ENCODE data around the gene BCL2.

The BCL2 gene

DNA sequence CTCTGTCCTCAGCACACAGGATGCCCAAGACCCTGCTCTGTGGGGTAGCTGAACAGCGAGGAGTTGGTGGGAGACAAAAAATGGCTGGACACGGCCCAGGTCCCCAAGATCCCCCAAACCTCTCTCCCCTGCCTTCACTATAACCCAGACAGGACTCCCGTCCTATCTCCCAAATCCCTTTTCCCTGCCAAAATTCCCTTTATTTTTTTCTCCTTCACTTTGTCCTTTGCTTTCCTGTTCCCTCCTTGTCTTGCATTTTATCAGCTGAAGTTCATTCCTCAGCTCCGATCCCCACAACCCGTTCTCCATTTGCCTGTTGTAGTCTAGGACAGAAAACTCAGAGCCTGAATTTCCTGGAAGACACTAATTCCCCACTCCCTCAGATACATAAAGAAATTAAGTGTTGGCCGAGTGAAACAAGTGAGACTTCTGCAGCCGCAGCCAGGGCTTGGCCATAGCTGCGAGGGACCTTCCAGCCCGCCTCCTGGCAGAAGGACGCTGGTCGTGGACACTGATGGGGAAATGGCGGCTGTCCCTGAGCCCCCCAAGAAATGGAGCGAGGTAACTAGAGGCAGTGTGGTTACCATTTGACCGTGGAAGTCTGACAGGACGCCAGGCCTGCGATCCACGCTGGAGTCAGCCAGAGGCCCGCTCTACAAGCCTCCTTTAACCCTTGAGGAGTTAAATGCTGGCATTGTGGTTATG is 173.6 kb downstream of the BCL2 start:
- no peak for DNase-seq (ENCODE audit: low read depth in 2 of 2, low spot score in 1 of 2)

GRCh38 chr18:63145166-63145850 is 174.3 kb downstream of the BCL2 start:
- no peak for DNase-seq (ENCODE audit: low read depth in 2 of 2, low spot score in 1 of 2)

DNA sequence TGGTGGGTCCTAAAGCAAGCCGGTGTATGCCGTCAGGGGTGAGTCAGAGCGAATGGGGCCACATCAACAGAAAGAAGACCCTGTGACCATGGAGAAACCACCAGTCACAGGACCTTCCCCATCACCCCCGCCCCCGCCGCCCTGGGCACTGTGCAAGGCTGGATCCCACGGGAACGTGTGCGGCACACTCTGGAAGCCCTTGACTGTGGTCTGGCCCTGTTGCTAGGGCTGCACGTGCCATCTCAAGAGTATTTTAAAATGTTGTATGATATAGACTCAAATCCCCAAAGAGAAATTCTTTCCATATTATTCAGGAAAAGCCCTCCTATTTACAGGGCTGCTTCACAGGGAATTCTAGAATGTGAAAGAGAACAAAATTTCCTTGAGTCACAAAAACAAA is 174.8 kb downstream of the BCL2 start:
- DNase-seq (ENCODE audit: low read depth in 2 of 2, low spot score in 1 of 2): no peak

- no peak for DNase-seq (ENCODE audit: low read depth in 2 of 2, low spot score in 1 of 2)
Measured at GRCh38 chr18:63143330-63143771, 176.2 kb downstream of the BCL2 start.

GRCh38 chr18:63142594-63143225 is 176.9 kb downstream of the BCL2 start:
- DNase-seq (ENCODE audit: low read depth in 2 of 2, low spot score in 1 of 2): no peak

DNA sequence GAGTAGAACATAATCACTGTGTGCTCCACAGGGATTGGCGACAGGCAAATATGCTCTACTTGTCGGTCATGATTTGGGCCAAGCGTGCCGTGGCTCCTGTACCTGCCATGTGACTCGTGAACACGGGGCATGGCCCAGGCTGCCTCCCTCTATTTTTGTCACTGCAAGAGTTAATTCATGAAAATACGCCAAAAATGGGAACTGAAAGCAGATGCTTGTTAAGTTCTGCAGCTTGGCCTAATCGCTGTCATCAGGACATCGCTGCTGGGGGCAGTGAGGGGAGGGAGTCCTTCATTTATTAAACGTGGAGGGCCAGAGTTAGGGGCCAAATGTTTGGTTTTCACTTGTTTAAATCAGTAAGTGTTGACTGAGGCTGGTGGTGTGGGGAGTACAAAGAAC is 177.8 kb downstream of the BCL2 start:
- no peak for DNase-seq (ENCODE audit: low read depth in 2 of 2, low spot score in 1 of 2)

DNA sequence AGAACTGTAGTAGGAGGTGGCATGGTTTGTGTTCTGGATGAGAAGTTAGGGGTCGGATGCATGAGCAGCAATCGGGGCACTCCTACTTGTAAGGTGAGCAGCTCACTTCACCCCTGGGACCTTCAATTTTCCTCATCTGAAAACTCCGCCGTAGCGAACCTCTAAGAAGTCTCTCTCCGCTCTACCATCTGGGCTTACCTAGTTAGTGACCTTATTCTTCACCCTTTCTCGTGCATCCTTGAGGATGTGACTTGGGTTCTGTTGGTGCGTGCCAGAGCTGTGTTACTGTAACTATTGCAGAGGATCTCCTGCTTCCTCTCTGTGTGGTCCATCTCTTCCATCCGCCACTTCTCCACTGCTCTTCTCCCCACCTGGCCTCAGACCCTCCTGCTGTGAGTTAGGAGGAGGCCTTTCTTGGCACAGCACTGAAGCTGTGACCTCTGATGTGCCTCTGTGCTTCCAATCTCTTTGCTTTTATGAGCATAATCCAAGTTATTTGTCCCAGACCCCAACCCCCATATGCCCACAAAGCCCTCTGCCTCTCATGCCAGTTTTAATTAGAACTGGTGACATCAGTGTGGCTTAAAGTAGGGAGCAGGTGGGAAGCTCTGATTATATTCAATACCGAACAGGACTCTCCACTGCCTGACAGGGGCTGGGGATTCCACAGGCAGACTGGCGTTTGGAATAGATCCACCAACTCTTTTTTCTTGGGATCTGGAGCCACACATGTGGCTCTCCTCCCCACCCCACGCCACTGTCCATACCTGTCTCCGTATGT is 178.4 kb downstream of the BCL2 start:
- no peak for DNase-seq (ENCODE audit: low read depth in 2 of 2, low spot score in 1 of 2)

DNA sequence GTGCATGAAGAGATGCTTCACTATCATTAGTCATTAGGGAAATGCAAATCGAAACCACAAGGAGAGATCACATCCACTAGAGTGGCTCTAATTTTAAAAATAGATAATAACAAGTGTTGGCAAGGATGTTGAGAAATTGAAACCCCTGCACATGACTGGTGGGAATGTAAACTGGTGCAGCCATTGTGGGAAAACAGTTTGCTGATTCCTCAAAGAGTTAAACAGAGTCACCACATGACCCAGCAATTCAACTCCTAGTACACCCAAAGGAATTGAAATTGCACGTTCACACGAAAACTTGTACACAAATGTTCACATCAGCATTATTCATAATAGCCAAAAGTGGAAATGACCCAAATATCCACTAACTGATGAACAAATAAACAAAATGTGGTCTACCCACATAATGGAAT is 179.5 kb downstream of the BCL2 start:
- DNase-seq (ENCODE audit: low read depth in 2 of 2, low spot score in 1 of 2): no peak

GRCh38 chr18:63138436-63139340 is 180.9 kb downstream of the BCL2 start:
- DNase-seq (ENCODE audit: low read depth in 2 of 2, low spot score in 1 of 2): no peak

DNA sequence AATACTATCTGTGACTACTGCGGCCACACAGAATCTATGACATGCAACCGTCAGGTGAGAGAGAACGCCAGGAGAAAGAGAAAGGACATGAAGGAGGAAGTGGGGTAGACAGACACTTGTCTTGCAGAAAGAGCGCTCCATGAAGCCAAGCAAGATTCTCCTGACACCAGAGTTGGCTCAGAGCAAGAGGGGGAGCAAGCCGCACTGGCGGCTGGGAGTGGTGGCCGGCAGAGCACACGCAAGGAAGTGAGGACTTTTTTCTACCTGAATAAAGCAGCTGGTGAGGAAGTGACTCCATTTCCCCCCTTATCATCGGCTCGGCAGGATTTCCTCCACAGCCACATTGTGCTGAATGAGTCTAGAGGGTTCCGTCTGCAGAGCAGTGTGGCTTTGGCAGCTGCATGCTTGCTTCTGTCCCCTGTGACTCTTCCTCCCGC is 181.6 kb downstream of the BCL2 start:
- DNase-seq (ENCODE audit: low read depth in 2 of 2, low spot score in 1 of 2): no peak

- no peak for DNase-seq (ENCODE audit: low read depth in 2 of 2, low spot score in 1 of 2)
Measured at GRCh38 chr18:63135101-63135500, 184.5 kb downstream of the BCL2 start.

GRCh38 chr18:63132819-63133200 is 186.8 kb downstream of the BCL2 start:
- DNase-seq (ENCODE audit: low read depth in 2 of 2, low spot score in 1 of 2): no peak

GRCh38 chr18:63131959-63132818 is 187.4 kb downstream of the BCL2 start:
- no peak for DNase-seq (ENCODE audit: low read depth in 2 of 2, low spot score in 1 of 2)

- DNase-seq (ENCODE audit: low read depth in 2 of 2, low spot score in 1 of 2): peak in 1 of 2 donors; percentile 46
Measured at GRCh38 chr18:63131106-63131958, 188.2 kb downstream of the BCL2 start.

GRCh38 chr18:63130176-63130575 is 189.4 kb downstream of the BCL2 start:
- DNase-seq (ENCODE audit: low read depth in 2 of 2, low spot score in 1 of 2): no peak

DNA sequence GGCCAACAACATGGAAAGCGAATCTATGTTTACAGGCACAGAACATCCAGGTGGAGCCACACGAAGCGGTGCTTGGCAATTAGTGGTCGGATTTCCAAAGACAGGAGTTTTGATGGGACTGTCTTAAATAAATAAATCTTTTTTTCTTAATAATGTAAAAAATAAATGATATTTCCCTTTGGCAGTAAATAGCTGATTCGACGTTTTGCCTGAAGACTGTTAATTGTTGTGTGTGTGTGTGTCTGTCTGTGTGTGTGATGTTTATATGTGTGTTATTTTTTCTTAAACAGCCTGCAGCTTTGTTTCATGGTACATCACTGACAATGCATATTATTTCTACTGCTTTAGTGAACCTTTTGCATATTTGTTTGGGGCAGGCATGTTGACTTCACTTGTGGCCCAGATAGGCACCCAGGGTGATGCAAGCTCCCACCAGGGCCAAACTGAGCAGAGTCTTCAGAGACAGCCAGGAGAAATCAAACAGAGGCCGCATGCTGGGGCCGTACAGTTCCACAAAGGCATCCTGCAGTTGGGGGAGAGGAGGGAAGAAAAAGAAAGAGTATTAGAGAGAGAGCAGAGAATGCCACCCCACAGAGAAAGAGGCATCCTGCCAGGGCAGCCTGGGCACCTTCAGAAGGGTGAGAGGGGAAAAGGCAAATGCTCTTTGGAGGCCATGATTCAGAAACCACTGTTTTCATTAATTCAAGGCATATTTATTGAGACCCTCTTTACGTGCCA is 191.2 kb downstream of the BCL2 start:
- DNase-seq (ENCODE audit: low read depth in 2 of 2, low spot score in 1 of 2): no peak

- no peak for DNase-seq (ENCODE audit: low read depth in 2 of 2, low spot score in 1 of 2)
Measured at GRCh38 chr18:63126134-63127069, 193.2 kb downstream of the BCL2 start.

Measured in stimulated activated CD8-positive, alpha-beta memory T cell treated with anti-CD3 and anti-CD28 coated beads, Interleukin-4, amount 100 ng/mL, for 4 hours (primary cell).